SJCRH30 (cell line): ENCODE measurements around the gene TCOF1. TPM values are rescaled to one million over a fixed set of nuclear protein-coding genes. Genes with fewer than 3 reads are reported as not detected.
A peak's percentile ranks its signal among the peaks of the same experiment; 100 is the strongest.

Source experiments
- DNase-seq, 2 experiments: peaks; one replicate each; pipeline ENCODE4 v3.0.0-alpha.2; 2015 to 2020
- H3K27ac ChIP-seq: fragments of 250-450 bp; sonication (Bioruptor Pico); 2 replicates; pipeline ENCODE4 v1.5.1; 2020; ENCODE audit warnings: mild to moderate bottlenecking, moderate library complexity
- H3K27me3 ChIP-seq: fragments of 250-450 bp; sonication (Bioruptor Pico); 2 replicates; pipeline ENCODE4 v1.5.1; 2020; ENCODE audit warnings: mild to moderate bottlenecking, moderate library complexity
- H3K36me3 ChIP-seq: fragments of 250-450 bp; sonication (Bioruptor Pico); 2 replicates; pipeline ENCODE4 v1.5.1; 2020; ENCODE audit warnings: mild to moderate bottlenecking, moderate library complexity
- H3K4me1 ChIP-seq: fragments of 250-450 bp; sonication (Bioruptor Pico); 2 replicates; pipeline ENCODE4 v1.5.1; 2020; ENCODE audit warnings: mild to moderate bottlenecking, moderate library complexity
- H3K4me3 ChIP-seq: fragments of 250-450 bp; sonication (Bioruptor Pico); 2 replicates; pipeline ENCODE4 v1.5.1; 2020; ENCODE audit warnings: mild to moderate bottlenecking, moderate library complexity
- H3K9me3 ChIP-seq: fragments of 250-450 bp; sonication (Bioruptor Pico); replicated peaks from 2 replicates; pipeline ENCODE4 v1.5.1; 2020; ENCODE audit warnings: mild to moderate bottlenecking, moderate library complexity
- total RNA-seq: library from RNA; depleted of rRNA; stranded (reverse); fragments of >200 nt; shearing (Covaris generic); gene quantifications from 2 replicates; pipeline ENCODE4 v1.2.3, GENCODE V29; 2014

TCOF1 gene
- total RNA-seq, 1 experiment from 2014 or later, result 58.9 TPM

DNA sequence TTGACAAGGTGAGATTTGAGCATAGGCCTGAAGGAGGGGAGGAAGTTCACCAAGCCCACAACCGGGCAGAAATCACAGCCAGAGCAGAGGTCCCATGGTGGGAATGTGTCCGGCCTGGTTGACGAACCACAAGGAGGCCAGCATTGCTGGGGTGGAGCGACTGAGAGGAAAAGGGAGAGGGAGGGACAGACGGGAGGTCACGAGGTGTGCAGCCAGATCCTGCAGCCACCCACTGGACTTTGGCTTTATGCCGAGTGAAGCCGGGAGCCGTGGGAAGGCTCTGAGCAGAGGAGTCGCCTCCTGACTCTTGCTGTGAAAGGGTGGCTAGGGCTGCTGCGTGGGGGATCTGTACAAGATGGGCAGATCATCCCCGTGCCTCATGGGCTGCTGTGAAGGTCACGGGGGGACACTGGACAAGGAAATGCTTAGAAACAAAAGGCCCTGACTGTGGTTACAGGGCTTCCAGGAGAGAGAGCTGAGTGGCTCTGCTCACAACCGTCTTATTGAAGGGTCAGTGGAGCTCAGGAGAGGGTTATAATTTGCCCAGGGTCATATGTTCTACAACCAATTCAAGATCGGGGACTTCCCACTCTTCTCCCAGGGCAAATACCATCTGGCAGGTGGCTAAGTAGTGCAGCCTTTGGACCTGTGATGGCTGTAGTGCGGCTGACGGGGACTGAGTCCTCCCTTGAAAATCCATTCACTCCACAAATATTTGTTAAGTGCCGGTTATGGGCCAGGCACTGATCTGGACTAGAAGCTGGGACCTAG lies 70.8 kb downstream of the TCOF1 start:
- no peaks in the 10 kb centered on the region for H3K36me3 ChIP-seq
- H3K4me3 ChIP-seq, result no peak overlapping the region
- H3K4me1 ChIP-seq, result no peaks in the 10 kb centered on the region
- H3K27me3 ChIP-seq, result no peaks in the 10 kb centered on the region
- H3K27ac ChIP-seq, result no peak overlapping the region
- H3K9me3 ChIP-seq, result no peaks in the 10 kb centered on the region
- no peak for DNase-seq

DNA sequence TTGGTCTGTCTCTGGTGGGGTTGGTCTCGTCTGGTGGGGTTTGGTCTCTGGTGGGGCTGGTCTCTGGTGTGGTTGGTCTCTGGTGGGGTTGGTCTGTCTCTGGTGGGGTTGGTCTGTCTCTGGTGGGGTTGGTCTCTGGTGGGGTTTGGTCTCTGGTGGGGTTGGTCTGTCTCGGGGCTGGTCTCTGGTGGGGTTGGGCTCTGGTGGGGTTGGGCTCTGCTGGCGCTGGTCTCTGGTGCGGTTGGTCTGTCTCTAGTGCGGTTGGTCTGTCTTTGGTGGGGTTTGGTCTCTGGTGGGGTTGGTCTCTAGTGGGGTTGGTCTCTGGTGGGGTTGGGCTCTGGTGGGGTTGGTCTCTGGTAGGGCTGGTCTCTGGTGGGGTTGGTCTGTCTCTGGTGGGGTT lies 71.5 kb downstream of the TCOF1 start:
- Histone ChIP-seq H3K9me3 (no peaks in the 10 kb centered on the region), H3K4me1 (no peaks in the 10 kb centered on the region), H3K4me3 (no peak overlapping the region), H3K27me3 (no peaks in the 10 kb centered on the region), H3K27ac (no peak overlapping the region), H3K36me3 (no peaks in the 10 kb centered on the region)
- no peak for DNase-seq

DNA sequence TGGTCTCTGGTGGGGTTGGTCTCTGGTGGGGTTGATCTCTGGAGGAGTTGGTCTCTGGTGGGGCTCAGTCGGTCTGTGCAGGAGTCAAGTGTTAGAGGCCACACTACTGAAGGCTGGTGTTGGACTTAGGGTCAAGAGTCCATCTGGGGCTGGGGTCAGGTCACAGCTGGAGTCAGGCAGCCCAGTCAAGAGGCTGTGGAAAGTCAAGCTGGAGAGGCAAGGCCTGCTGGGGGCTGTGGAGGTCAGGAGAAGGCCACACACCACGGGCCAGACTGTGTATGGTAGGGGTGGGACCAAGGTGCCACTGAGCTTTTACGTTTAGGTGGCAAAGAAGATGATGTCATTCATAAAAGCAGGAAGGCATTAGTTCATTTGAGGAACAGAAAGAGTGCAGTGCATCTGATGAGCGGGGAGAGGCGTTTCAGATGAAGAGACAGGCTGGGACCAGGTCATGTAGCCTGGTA lies 71.9 kb downstream of the TCOF1 start:
- Histone ChIP-seq H3K27me3 (no peaks in the 10 kb centered on the region), H3K9me3 (no peaks in the 10 kb centered on the region), H3K4me1 (no peaks in the 10 kb centered on the region), H3K27ac (no peak overlapping the region), H3K4me3 (no peak overlapping the region), H3K36me3 (no peaks in the 10 kb centered on the region)
- no peak for DNase-seq

DNA sequence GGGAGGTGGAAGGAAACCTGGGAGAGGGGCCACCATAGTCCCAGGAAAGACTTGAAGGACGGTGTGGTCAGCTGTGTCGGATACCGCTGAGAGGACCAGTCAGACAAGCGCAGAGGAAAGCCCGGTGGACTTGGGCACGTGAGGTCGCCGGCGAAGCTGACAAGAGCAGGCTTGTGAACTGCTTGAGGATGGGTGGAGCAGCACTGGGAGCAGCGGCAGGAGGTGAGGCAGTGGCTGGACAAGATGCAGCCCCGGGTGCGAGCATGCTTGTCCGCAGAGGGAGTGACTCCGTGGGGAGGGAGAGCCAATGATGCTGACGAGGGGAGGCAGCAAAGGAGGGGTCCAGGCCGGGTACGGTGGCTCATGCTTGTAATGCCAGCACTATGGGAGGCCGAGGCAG lies 73.6 kb downstream of the TCOF1 start:
- Histone ChIP-seq H3K27ac (no peak overlapping the region), H3K4me3 (no peak overlapping the region), H3K36me3 (no peaks in the 10 kb centered on the region), H3K4me1 (no peaks in the 10 kb centered on the region), H3K27me3 (no peaks in the 10 kb centered on the region), H3K9me3 (no peaks in the 10 kb centered on the region)
- DNase-seq, result no peak

DNA sequence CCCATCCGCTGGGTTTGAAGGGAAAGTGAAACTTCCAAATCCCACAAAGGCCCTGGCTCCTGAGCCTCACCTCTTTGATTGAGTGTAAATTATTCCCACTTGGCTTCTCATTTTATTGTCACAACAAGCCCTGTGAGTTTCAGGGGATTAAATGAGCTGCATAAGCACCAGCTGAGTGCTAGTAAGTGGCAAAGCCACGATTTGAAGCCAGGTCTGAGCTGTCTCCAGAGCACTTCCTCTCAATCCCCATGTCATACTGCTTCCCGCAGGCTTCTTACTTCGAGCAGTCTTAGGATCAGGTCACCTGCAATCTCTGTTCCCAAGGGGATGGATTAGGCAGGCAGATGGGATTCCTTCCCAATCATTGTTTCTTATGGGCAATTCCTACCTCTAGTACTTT lies 74.1 kb downstream of the TCOF1 start:
- no peaks in the 10 kb centered on the region for H3K36me3 ChIP-seq
- no peak overlapping the region for H3K27ac ChIP-seq
- H3K27me3 ChIP-seq, result no peaks in the 10 kb centered on the region
- H3K4me3 ChIP-seq, result no peak overlapping the region
- no peaks in the 10 kb centered on the region for H3K9me3 ChIP-seq
- DNase-seq, result no peak
- no peaks in the 10 kb centered on the region for H3K4me1 ChIP-seq

DNA sequence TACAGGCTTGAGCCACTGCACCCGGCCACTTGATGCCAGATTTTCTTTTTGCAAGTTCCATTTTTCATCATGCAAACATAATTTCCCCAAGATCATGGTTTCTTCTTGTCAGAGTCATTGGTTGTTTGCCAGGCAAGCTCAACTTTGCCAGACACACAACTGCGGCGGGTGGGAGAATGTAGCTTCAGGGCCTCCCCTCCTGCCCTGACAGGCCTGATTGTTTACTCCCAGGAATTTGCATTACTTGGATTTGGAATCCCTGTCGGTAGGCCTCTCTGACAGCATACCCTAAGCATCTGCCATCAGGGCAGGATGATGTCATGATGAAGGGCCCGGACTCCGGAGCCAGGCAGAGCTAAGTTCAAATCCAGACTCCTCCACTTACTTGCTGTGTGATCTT lies 77.0 kb downstream of the TCOF1 start:
- Histone ChIP-seq H3K27me3 (no peaks in the 10 kb centered on the region), H3K4me3 (no peak overlapping the region), H3K9me3 (no peaks in the 10 kb centered on the region), H3K36me3 (no peaks in the 10 kb centered on the region), H3K27ac (no peak overlapping the region), H3K4me1 (no peaks in the 10 kb centered on the region)
- DNase-seq, result peak; percentile 47 to 48

DNA sequence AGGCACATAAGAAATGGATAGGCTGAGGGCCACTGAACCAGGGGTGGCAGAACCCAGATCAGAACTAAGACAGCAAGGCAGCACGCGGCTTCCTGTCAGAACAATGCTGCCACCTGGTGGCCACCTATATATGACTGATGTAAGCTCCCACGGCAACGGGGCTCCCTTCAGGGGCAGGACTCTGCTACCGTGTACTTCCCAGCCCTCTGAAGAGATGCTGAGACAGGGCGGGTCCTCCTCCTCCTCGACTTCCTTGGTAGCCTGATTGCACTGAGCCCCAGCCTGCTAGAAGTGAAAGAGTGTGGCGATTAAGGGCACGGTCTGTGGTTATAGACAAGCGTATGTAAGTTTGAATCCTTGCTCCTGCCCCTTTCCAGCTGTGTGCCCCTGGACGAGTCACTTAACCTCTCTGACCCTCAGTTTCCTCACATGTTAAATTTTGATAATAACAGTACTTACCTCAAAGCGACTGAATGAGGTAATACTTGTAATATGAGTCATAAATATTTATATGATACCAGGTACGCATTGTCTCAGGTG lies 78.7 kb downstream of the TCOF1 start:
- H3K4me3 ChIP-seq, result no peak overlapping the region
- peak; percentile 84 to 89 for DNase-seq
- no peaks in the 10 kb centered on the region for H3K9me3 ChIP-seq
- no peak overlapping the region for H3K27ac ChIP-seq
- H3K36me3 ChIP-seq, result no peaks in the 10 kb centered on the region
- no peaks in the 10 kb centered on the region for H3K4me1 ChIP-seq
- H3K27me3 ChIP-seq, result no peaks in the 10 kb centered on the region

DNA sequence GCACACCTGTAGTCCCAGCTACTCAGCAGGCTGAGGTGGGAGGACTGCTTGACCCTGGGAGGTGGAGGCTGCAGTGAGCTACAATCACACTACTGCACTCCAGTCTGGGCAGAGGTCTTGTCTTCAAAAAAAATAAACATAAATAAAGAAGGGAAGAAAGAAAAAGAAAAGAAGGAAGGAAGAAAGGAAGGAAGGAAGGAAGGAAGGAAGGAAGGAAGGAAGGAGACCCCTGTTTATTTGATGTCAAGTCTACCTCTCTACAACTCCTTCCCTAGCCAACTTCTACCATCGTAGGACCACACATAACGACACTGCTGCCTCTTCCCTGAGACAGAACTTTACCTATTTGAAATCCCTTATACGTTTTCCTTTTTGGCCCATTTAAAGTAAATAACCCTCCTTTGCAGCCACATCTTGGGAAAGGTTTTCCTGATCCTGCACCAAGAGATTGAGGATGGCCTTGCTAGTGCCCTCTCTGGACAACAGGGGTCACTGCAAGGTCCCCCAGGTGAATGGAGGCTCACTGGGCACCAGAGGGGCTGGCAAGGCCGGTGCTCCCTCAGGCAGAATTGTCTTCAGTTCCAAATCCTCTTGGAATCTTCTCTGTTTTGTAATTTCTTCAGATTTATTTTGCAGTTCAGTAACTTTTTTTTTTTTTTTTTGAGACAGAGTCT lies 81.5 kb downstream of the TCOF1 start:
- peaks cover 13% of the 10 kb centered on the region for H3K36me3 ChIP-seq
- no peaks in the 10 kb centered on the region for H3K4me1 ChIP-seq
- peak; percentile 39 to 49 for DNase-seq
- H3K27ac ChIP-seq, result no peak overlapping the region
- H3K9me3 ChIP-seq, result no peaks in the 10 kb centered on the region
- H3K27me3 ChIP-seq, result no peaks in the 10 kb centered on the region
- H3K4me3 ChIP-seq, result no peak overlapping the region

DNA sequence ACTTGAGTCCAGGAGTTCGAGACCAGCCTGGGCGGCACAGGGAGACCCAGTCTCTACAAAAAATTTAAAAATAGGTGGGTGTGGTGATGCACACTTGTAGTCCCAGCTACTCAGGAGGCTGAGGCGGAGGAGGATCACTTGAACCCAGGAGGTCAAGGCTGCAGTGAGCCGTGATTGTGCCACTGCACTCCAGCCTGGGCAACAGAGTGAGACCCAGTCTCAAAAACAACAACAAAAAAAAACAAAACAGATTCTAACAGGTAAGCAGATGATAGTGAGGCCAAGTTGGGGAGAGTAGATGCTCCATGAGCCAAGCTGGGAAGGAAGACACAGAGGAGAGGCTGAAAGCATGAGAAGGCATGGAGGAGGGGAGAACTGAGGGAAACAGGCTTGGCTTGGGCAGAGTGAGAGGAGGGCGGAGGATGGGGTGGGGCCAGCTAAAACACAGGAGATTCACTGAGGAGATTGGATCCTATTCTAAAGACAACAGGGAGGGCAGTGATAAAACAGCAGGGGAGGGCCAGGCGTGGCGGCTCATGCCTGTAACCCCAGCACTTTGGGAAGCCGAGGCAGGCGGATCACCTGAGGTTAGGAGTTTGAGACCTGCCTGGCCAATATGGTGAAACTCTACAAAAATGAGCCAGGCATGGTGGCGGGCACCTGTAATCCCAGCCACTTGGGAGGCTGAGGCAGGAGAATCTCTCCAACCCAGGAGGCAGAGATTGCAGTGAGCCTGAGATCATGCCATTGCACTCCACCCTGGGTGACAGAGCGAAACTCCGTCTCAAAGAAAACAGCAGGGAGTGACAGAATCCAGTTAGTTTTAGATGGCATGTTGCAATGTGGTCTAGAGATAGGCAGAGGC lies 83.7 kb downstream of the TCOF1 start:
- H3K4me1 ChIP-seq, result no peaks in the 10 kb centered on the region
- H3K9me3 ChIP-seq, result no peaks in the 10 kb centered on the region
- H3K27ac ChIP-seq, result no peak overlapping the region
- H3K36me3 ChIP-seq, result peaks cover 34% of the 10 kb centered on the region
- no peaks in the 10 kb centered on the region for H3K27me3 ChIP-seq
- no peak overlapping the region for H3K4me3 ChIP-seq
- DNase-seq, result no peak

DNA sequence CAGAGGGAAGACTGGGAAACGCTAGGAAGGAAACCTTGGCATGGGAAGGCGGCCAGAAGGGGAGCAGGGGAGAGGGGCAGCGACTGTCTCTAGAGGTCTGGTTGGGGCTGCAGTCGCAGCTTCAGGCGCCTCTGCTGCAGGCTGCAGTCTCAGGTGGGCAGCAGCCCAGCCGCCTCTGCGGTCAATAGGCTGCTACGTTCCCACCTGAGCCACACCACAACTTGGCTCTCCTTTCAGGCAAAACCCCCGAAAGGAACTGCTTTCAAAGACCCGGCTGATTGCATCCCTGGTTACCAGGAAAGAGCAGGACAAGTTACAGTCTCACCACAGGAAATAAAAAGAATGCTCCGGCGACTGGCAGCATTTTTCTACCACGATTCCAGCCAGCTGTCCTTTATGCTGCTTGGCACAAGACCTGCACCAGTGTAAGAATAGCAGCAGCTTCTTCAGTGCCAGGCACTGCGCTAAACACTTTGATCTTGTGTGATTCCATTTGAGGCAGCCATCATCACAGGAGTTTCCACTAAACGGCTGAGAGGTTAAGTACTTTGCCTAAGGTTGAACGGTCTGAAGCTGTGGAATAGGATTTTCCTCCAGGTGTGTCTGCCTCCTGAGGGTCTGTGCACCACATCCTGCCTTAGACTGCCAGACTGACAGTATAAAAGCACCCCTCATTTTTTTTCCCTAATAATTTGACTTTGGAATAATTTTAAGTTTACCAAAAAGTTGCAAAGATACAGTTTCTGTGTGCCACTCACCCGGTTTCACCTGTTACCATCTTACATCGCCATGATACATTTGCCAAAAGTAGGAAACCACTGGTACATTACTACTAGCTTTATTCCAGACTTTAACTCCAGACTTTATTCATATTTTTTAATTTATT lies 84.6 kb downstream of the TCOF1 start:
- H3K27ac ChIP-seq, result no peak overlapping the region
- H3K9me3 ChIP-seq, result no peaks in the 10 kb centered on the region
- no peaks in the 10 kb centered on the region for H3K4me1 ChIP-seq
- H3K4me3 ChIP-seq, result no peak overlapping the region
- H3K36me3 ChIP-seq, result peaks cover 43% of the 10 kb centered on the region
- DNase-seq, result no peak
- no peaks in the 10 kb centered on the region for H3K27me3 ChIP-seq

DNA sequence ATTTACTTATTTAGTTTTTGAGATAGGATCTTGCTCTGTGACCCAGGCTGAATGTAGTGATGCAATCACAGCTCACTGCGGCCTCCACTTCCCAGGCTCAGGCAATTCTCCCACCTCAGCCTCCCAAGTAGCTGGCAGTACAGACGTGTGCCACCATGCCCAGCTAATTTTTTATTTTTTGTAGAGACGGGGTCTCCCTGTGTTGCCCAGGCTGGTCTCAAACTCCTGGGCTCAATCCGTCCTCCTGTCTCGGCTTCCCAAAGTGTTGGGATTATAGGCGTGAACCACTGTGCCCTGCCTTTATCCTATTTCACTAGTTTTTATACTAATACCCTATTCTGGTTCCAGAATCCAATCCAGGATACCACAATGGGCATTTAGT lies 85.2 kb downstream of the TCOF1 start:
- Histone ChIP-seq H3K27me3 (no peaks in the 10 kb centered on the region), H3K36me3 (peaks cover 49% of the 10 kb centered on the region), H3K9me3 (no peaks in the 10 kb centered on the region), H3K27ac (no peak overlapping the region), H3K4me1 (peaks cover under 1% of the 10 kb centered on the region; the same call in 1 of the 2 replicates), H3K4me3 (no peak overlapping the region)
- no peak for DNase-seq

DNA sequence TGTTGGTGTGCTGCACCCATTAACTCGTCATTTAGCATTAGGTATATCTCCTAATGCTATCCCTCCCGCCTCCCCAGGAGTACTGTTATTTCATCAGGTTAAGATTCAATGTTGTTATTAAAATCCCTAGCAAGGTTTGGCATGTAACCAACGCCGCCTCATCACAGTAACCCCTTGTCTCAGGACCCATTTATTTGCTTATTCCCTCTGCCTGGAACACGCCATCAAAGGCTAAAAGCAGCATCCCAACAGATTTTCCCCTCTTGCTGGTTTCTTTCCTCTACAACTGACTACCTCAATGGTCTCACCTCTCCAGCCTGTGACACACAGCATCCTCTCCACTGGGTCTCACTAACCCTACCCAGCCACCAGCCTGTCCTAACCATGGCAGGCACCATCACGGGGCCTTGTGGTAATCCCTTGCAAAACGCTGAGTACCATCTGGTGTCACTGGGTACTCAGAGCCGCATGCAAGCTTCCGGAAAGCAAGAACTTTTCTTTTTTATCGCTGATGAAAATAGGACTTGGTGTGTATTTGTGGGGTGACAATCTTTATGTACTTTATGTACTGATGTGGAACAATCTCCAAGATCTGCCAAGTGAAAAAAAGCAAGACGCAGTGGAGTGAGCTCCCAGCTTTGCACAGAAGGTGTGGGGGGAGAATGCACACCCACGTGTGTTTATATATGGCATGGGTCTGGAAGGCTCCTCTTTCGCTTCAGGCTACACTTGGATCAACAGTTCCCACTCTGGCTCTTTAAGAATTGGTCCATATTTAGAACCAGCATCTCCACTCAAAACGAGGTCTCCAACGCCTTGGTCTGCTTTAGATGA lies 86.0 kb downstream of the TCOF1 start:
- Histone ChIP-seq H3K4me1 (peaks cover 5% of the 10 kb centered on the region; the same call in 1 of the 2 replicates), H3K9me3 (no peaks in the 10 kb centered on the region), H3K4me3 (no peak overlapping the region), H3K36me3 (peaks cover 57% of the 10 kb centered on the region), H3K27ac (no peak overlapping the region), H3K27me3 (no peaks in the 10 kb centered on the region)
- no peak for DNase-seq

DNA sequence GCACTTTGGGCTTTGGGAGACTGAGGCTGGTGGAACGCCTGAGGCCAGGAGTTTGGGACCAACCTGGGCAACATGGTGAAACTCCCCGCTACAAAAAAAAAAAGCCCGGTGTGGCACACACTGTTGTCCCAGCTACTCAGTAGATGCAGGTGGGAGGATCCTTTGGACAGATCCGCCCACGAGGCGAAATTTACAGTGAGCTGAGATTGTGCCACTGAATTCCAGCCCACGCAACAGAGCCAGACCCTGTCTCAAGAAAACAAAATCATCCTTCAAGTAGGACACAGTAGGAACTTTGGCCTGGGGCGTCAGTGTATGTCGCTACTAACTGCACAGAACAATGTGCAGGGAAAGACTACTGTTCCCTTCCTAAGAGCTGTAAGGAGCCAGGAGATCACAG lies 87.3 kb downstream of the TCOF1 start:
- H3K4me3 ChIP-seq, result no peak overlapping the region
- H3K27ac ChIP-seq, result no peak overlapping the region
- no peak for DNase-seq
- H3K36me3 ChIP-seq, result peaks cover 62% of the 10 kb centered on the region
- no peaks in the 10 kb centered on the region for H3K27me3 ChIP-seq
- peaks cover 5% of the 10 kb centered on the region; the same call in 1 of the 2 replicates for H3K4me1 ChIP-seq
- no peaks in the 10 kb centered on the region for H3K9me3 ChIP-seq
